EH (cell line): Measurements from ENCODE around the gene MMP15.
"Not testable (repeated sequence)": the region's sequence is repeated elsewhere in the genome, so short reads cannot be mapped to it uniquely, and the experiment has no call there.

ENCODE experiments used
- DNase-seq: peaks from one replicate; pipeline ENCODE4 v3.0.0-alpha.2; 2015; ENCODE audit warnings: low read depth

Gene MMP15

DNA sequence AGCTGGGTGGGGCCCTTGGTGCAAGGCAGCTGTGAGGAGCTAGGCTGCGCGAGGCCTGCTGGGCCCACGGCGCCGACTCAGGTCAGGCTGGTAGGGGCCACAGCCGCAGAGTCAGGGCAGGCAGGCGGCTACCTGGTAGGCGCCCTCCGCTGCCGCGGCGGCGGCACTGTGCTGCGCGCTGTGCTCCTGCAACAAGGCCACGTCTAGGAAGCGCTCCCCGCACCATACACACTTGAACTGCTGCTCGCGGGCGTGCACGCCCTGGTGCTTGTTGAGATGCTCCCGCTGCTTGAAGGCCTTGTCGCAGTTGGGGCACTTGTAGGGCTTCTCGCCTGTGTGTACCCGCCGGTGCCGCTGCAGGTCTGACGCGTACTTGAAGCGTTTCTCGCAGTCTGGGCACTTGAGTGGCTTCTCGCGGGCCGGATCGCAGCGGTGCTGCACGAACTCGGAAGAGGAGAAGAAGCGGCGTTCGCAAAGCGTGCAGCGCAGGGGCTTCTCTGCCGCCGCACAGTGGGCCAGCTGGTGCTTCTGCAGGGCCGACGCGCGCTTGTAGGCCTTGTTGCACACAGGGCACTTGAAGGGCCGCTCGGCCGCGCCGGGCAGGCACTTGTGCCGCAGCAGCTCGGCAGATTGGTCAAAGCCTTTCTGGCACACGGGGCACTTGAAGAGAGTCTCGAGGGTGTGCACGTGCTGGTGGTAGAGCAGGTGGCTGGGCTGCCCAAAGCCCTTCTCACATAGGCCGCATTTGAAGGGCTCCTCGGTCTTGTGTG, 29.0 kb upstream of the MMP15 start:
- DNase-seq = no peak

DNA sequence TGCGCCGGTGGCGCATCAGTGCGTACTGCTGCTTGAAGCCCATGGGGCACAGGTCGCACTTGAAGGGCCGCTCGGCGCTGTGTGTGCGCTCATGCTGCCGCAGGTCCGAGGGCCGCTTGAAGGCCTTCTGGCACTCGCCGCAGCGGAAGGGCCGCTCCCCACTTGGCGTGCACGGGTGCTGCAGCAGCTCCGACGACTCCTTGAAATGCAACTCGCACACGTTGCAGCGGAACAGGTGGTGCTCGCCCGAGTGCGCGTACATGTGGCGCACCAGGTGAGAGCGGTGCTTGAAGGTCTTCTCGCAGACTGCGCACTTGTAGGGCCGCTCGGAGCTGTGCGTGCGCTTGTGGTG, 28.4 kb upstream of the MMP15 start:
- DNase-seq = no peak

DNA sequence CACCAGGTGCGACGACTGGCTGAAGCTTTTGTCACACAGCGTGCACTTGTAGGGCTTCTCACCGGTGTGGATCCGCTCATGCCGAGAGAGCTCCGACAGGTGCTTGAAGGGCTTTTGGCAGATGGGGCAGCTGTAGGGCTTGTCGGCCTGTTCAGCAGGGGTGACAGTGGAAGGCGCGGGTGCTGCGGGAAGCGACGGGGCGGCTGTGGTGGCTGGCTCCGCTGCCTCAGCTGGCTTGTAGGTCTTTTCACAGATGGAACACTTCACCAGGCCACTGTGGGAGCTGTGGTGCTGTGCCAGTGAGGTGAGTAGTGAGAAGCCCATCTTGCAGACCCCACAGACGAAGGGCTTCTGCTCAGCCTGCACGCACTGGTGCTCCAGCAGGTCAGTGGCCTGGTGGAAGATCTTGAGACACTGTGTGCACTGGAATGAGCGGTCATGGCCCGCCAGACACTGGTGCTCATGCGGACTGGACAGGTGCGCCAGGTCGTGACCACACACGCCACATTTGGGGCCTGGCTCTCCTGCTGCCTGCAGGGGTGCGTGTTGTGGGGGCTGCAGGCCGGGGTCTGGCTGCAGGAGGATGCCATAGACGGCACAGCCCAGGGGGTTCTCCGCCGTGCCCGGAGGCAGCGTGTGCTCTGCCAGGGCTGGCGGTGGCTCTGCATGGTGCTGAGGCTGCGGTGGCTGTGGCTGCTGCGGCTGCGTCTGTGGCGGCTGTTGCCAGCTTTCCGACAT, 27.9 kb upstream of the MMP15 start:
- DNase-seq = no peak

DNA sequence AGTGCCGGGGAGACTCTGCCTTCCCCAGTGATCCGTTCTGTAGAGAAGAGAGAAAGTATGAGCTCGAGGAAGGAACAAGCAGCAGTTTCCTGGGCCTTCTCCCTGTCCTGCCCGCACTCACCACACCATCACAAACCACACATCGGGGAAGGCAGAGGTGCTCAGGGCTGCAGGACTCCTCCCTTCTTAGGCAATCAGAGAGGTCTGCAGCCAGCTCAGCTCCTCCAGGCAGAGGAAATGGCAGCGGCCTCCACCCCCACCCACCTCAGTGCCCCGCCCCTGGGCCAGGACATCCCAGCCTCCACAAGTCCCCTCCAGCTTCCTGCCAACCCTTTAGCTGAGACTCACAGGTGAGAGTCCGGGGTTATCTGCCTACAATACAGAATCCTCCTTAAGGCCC, 27.1 kb upstream of the MMP15 start:
- DNase-seq = no peak

DNA sequence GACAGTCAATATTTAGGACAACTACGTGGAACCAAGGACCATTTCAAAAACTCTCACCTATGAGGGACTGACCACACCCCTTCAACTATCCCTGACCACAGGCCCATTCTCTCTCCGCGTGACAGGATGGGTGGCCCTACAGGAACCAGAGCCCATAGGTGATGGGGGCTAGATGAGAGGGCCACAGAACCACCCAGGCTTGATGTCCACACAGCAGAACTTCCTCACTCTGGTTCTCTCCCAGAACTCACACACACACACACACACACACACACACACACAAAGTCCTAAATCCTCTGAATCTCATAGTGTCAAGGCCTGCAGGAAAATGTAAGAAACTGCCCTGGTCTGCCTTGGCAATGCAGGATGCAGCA, 26.6 kb upstream of the MMP15 start:
- no peak for DNase-seq

DNA sequence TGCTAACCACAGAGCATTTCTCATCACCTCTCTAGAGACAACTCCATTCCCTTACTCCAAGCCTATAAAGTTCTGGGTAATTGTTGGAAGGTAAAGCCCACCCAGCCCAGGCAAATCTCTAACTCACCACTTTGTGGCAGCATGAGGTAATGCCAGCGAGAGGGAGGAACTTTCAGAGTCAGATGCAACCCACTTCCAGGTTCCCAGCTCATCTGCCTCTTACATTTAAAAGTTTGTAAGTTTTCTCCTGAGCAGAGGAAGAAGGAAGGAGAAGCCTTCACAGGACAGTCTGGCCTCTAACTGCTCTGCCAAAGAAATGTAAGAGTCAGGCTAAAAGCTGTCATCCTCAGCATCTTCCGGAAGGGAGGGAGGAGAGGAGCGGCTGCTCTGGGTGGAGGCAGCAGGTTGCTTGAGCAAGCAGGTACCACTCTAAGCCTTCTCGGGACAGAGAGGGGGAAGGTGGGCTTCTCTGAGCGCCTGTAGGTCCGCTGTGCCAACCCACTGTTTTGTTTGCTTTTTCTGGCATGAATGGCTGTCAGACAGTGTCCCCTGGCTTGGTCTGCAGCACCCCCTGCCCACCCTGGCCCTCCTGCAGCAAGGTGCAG, 26.1 kb upstream of the MMP15 start:
- peak; percentile 36 for DNase-seq

DNA sequence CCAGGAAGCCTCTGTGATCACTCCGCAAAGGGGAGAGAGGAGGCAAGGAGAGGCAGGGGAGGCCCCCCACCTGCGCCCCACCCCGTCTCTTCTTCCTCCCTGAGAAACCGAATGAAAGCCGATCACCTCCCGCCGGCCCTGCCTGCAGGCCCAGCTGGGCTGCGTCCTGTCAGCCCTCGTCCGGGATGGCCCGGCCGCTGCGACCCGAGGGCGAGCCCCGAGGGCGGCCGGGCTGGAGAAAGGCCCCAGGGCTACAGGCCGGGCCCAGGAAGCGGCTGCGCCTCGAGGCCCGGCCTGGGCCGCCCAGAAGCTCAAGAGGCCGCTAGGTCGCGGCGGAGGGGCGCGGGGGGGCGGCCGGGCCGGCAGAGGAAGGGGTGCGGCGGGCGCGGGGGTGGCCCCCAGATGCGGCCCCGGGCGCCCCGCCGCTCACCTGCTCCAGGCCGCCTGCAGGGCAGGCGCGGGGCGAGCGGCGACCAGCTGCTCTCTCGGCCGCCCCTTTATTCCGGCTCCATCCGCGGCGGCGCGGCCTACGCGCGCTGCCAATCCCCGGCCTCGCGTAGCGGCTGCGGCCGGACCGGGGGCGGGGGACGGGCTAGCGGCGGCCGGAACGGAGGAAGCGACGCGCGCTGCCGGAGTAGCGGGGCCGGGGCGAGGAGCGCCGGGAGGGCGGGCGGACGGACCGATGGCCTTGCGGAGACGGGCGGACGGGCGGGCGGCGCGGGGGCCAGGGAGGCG, 25.4 kb upstream of the MMP15 start, which contains the start of gene ZNF319:
Gene ZNF319, minus strand, starts transcription at position 702 of the 735 bp plus-strand sequence. CDS start 2,407 bp downstream, outside the sequence.
- peak; percentile 29 for DNase-seq

DNA sequence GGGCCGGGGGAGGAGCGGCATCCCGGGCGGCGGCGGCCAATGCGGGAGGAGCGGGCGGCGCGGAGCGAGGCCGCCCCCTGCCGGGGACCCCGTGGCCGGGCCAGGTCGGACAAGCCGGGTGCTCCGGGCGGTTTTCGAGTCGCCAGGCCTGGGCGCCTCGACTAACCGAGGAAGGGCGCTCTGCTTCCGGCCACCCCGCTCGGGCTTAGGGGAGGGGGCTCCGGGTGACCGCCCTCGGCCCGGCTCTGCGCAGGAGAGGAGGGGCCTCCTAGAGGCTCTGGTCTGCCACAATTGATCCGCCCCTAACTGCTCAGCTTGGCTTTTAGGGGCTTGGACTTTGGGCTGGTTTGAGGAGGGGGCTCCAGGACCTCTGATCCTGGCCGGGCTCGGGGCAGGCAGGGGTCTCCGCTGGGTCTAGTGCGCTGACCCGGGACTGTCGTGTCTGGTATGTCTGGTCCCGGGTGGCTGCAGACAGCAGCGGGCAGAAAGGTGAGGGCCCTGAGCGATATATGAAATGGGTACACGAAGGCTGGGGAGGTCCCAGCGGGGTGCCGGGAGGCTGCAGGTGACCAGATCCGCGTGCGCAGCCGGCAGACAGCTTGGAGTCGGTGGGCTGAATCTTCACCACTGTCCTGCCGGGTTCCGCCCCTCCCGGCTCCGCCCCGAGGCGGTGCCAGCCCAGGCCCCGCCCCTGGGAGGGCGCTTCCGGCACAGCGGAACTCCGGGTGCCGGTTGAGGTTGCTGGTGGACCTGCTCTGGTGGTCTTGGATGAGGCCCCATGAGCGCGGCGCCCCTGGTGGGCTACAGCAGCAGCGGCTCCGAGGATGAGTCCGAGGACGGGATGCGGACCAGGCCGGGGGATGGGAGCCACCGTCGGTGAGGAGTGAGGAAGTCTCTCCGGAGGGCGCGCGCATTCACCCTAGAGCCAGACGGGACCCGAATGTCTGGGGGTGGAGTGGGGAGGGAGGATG, 24.6 kb upstream of the MMP15 start, which contains the start of gene USB1:
Gene USB1, plus strand, starts transcription at position 702 of the 971 bp plus-strand sequence. Its CDS starts 77 bp downstream, at position 779.
- peak; percentile 83 for DNase-seq

DNA sequence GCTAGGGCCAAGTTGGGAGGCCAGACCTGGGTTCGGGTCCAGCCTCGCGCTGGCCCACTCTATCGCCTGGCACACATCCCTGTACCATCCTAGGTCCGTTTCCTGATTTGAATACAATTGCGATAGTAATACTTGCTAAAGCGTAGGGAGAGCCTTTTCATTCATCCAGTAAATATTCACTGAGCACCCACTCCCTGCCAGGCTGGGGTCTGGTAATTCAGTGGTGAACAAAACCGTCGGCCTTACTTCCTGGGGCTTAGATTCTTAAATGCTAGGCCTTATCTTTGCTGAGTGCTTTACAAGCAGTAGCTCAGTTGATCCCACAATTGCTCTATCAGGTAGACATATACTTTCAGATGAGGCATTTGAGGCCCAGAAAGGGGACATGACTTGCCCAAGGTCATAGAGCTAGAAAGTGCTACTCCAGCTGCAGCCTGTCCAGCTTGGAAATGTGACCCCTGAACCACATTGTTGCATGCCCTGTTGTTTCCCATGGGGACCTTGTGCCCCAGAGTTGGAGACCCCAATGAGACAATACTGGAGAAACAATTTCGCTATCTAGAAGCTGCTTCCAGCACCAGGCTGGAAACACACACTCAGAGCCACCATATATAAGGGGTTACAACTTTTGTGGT, 23.7 kb upstream of the MMP15 start:
- DNase-seq = no peak

DNA sequence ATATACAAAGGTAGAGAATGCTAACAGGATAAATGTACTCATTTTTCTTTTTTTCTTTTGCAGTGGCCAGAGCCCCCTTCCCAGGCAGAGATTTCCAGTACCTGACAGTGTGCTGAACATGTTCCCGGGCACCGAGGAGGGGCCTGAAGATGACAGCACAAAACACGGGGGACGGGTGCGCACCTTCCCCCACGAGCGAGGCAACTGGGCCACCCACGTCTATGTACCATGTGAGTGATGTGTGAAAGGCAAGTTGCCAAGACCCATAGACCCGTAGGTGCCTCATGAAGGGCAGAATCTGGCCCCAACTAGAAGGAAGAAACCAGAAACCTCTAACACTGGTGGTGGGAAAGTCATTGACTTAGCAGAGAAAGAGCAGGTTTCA, 23.1 kb upstream of the MMP15 start:
- DNase-seq = no peak

DNA sequence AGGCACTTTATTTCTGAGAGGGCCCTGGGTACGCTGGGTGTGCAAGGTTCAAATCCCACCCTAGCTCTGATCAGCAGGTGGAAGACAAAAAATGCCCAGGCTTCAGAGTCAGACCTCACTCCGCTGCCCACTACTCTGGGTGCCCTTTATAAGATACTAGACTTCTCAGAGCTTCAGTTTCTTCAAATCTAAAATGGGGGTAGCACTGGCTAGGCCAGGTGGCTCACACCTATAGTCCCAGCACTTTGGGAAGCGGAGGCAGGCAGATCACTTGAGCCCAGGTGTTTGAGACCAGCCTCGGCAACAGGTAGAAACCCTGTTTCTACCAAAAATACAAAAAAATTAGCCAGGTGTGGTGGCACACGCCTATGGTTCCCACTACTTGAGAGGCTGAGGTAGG, 22.6 kb upstream of the MMP15 start:
- no peak for DNase-seq

DNA sequence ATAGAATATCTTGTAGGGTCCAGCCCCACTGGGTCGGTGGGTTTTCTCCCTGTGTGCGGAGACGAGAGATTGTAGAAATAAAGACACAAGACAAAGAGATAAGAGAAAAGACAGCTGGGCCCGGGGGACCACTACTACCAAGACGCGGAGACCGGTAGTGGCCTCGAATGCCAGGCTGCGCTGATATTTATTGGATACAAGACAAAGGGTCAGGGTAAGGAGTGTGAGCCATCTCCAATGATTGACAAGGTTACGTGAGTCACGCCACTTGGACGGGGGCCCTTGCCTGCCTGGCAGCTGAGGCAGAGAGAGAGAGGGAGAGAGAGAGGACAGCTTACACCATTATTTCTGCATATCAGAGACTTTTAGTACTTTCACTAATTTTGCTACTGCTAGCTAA, 20.8 kb upstream of the MMP15 start:
- DNase-seq = not testable (repeated sequence)

DNA sequence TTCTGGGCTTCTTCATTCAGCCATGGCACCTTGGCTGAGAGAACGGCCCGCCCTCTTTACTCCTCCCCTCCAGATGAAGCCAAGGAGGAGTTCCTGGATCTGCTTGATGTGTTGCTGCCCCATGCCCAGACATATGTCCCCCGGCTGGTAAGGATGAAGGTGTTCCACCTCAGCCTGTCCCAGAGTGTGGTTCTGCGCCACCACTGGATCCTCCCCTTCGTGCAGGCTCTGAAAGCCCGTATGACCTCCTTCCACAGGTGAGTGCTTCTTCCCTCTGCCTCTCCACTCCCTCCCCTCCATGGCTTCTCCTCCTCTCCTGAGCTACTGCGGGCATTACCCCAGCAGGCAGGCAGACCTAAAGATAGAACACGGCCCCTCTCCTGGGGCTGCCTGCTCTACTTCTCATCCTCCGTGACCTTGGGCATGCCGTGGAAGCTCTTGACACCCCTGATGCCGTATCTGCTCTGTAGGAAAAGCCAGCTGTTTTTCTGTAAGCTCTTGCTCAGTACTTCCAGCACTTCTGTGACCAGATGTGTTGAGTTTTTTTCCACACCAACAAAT, 15.6 kb upstream of the MMP15 start:
- no peak for DNase-seq

DNA sequence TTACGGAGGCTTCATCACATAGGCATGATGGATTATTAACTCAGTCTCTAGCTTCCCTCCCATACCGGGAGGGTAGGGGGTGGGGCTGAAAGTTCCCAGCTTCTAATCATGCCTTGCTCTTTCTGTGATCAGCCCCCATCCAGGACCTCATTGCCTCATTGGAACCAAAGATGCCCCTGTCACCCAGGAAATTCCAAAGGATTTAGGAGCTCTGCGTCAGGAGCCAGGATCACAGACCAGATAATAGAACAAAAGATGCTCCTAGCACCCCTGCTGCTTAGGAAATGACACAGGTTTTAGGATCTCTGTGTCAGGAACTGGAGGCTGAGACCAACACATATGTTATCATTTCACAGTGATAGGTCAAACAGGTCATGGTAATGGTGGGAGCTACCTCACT, 14.7 kb upstream of the MMP15 start:
- DNase-seq = peak; percentile 56

DNA sequence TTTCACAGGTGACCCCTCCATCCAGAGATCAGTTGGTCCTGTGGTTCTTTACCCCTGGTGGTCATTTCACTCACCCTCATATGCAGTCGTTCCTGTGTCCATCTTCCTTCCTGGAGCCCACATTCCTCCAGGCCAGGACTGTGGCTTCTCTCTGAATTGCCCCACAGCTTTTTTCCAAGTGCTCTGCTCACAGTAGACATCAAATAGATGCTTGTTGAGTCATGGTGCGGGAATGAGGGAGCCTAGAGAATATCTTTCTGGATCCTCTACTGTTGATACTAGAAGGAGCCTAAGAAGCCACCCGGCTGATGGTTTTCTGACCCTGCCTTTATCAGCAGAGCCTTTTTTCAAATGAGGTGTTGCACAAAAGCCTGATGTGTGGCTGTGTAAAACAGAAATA, 13.9 kb upstream of the MMP15 start:
- DNase-seq = peak; percentile 93

DNA sequence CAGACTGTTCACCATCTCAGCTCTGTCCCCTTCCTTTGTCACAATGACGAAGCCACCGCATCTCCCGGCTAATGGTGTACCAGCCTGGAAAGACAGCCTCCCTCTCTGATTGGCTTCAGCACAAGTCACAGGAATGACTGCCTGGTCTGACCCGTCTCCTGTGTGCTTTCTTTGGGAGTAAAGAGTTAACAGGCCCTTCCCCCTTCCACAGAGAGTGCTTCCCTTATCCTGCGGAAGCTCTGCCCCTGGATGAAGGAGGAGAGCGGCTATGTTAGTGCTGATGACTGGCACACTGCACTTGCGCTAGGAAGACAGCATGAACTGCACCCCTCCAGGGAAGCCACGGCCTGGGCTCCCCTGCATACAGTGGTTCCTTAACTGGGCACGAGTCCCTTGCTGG, 13.1 kb upstream of the MMP15 start:
- DNase-seq = no peak

DNA sequence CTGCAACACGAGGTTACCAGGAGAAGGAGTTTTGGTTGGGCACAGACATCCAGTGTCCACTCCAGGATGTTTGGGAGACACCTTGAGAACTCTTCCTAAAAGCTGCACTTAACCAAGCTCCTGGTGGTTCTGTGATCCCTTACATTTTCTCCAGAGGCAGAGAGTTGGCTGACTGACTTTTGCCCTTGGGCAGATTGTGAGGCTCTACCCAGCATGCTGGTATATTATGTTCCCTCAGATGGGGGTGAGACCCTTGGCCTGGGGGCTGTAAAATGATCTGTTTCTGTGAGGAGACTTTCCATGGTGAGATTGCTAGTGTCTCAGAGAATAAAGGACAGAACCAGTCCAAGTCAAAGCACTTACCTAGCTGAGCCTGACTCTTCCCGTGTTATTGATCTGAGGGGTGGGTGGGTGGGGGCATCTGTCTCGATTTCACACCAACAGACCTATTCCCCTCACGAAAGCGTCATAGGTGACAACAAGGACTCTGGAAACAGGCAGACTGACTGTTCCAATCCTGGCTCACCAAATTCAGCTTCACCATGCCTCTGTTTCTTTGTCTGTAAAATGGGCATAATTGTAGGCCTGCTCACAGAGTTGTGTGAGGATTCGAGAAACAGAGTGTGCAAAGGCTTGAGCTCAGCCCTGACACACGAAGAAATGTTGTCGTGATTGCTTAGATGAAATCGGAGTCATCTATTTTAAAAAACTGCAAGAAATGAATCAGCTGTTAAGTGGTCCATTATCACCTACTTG, 12.2 kb upstream of the MMP15 start:
- DNase-seq = no peak

DNA sequence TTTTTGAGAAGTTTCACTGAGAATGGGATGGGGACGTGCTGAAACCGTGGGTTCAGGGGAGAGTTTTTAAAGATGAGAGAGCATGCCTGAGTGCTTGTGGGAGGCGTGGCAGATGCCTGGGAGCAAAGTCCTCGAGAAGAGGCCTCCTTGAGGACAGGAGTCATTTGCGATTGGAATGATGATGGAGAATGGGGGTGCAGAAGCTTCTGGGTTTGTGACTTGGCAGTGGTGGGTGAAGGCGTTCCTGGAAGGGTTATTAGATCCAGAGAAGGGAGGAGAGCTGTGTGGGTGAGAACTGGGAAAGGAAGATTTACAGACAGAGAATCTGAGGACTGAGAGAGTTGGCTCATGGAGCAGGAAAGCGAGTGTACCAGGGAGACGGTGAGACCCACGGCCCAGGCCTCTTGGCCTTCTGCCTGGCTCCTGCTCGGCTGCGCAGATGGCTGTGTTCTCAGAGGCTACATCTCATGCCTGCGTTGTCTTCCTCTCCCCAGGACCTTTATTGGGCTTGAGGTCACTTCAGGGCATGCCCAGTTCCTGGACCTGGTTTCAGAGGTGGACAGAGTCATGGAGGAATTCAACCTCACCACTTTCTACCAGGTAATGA, 8.6 kb upstream of the MMP15 start:
- peak; percentile 23 for DNase-seq

DNA sequence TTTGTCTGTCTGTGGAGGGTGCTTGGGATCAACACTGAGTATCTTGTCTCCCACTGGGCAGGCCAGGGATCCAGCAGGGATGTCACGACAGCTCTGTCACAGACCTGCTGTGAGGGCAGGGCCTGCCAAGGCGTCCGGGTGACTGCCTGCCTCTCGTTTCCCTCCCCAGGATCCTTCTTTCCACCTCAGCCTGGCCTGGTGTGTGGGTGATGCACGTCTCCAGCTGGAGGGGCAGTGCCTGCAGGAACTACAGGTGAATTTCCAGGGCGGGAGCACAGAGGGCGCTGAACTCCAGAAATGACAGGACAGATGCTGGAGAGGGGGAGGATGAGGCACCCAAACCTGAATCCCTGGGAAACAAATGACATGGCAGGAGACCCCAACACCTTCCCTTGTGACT, 6.8 kb upstream of the MMP15 start:
- no peak for DNase-seq
